HepG2 (cell line): Measurements from ENCODE around the gene GSTCD.

Experiments used
- ARNT ChIP-seq: fragments of 450-650 bp; IDR thresholded peaks from 2 replicates; pipeline ENCODE4 v1.6.1; 2017
- FOSL2 ChIP-seq: sonication (generic); formaldehyde crosslinking; IDR thresholded peaks from 2 replicates; pipeline ENCODE4 v1.4.0; 2020; ENCODE audit warnings: missing genetic modification reagents
- MXI1 ChIP-seq: IDR thresholded peaks from 3 replicates; pipeline ENCODE4 v1.6.1; 2012; ENCODE audit warnings: low read depth, low read length, inconsistent platforms, borderline replicate concordance
- MYC ChIP-seq: sonication (generic); formaldehyde crosslinking; IDR thresholded peaks from 2 replicates; pipeline ENCODE4 v1.9.0; 2021; ENCODE audit warnings: missing genetic modification reagents, borderline replicate concordance
- NCOR1 ChIP-seq: fragments of 200-600 bp; sonication (generic); IDR thresholded peaks from 2 replicates; pipeline ENCODE4 v1.7.0; 2017; ENCODE audit warnings: antibody characterized with exemption, low read length, borderline replicate concordance
- ZBTB49 ChIP-seq: sonication (generic); formaldehyde crosslinking; IDR thresholded peaks from 2 replicates; pipeline ENCODE4 v1.4.0; 2020; ENCODE audit warnings: missing genetic modification reagents, borderline replicate concordance
- ZFP36L2 ChIP-seq: sonication (generic); formaldehyde crosslinking; IDR thresholded peaks from 2 replicates; pipeline ENCODE4 v1.4.0; 2020; ENCODE audit warnings: missing genetic modification reagents
- ZNF276 ChIP-seq: sonication (generic); formaldehyde crosslinking; IDR thresholded peaks from 2 replicates; pipeline ENCODE4 v1.4.0; 2020; ENCODE audit warnings: mild to moderate bottlenecking, low read depth, missing genetic modification reagents
- TF ChIP-seq, protein P1 (sequence below): sonication (generic); formaldehyde crosslinking; IDR thresholded peaks from 2 replicates; pipeline ENCODE4 v1.4.0; 2020; ENCODE audit warnings: missing genetic modification reagents, borderline replicate concordance
- TF ChIP-seq, protein P2 (sequence below): sonication (generic); formaldehyde crosslinking; IDR thresholded peaks from 2 replicates; pipeline ENCODE4 v1.5.0; 2020; ENCODE audit warnings: mild to moderate bottlenecking, missing genetic modification reagents, moderate library complexity

DNA sequence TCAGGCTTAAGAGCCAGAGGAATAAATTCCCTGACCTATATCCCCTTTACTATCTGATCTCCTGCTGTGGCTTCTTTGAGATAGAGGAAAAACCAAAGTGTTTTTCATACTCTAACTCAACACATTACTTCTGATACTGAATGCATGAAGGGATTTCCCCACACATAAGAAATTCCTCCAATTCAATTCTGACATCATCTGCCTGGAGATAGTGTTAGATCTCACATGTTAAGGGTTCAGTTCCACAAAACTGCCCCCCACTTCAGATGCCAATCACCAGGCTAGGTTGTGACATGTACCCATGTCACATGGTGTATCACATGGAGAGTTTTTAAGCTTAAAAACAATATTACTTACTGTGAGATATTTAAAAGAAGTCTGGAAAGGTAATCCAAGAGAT, 46.8 kb downstream of the GSTCD start:
- no peak for TF ChIP-seq ZFP36L2 (CRISPR knock-in tag)
- TF ChIP-seq NCOR1 = no peak
- no peak for TF ChIP-seq FOSL2
- TF ChIP-seq MXI1 = no peak
- TF ChIP-seq, protein P1, sequence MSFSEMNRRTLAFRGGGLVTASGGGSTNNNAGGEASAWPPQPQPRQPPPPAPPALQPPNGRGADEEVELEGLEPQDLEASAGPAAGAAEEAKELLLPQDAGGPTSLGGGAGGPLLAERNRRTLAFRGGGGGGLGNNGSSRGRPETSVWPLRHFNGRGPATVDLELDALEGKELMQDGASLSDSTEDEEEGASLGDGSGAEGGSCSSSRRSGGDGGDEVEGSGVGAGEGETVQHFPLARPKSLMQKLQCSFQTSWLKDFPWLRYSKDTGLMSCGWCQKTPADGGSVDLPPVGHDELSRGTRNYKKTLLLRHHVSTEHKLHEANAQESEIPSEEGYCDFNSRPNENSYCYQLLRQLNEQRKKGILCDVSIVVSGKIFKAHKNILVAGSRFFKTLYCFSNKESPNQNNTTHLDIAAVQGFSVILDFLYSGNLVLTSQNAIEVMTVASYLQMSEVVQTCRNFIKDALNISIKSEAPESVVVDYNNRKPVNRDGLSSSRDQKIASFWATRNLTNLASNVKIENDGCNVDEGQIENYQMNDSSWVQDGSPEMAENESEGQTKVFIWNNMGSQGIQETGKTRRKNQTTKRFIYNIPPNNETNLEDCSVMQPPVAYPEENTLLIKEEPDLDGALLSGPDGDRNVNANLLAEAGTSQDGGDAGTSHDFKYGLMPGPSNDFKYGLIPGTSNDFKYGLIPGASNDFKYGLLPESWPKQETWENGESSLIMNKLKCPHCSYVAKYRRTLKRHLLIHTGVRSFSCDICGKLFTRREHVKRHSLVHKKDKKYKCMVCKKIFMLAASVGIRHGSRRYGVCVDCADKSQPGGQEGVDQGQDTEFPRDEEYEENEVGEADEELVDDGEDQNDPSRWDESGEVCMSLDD = no peak
- TF ChIP-seq, protein P2, sequence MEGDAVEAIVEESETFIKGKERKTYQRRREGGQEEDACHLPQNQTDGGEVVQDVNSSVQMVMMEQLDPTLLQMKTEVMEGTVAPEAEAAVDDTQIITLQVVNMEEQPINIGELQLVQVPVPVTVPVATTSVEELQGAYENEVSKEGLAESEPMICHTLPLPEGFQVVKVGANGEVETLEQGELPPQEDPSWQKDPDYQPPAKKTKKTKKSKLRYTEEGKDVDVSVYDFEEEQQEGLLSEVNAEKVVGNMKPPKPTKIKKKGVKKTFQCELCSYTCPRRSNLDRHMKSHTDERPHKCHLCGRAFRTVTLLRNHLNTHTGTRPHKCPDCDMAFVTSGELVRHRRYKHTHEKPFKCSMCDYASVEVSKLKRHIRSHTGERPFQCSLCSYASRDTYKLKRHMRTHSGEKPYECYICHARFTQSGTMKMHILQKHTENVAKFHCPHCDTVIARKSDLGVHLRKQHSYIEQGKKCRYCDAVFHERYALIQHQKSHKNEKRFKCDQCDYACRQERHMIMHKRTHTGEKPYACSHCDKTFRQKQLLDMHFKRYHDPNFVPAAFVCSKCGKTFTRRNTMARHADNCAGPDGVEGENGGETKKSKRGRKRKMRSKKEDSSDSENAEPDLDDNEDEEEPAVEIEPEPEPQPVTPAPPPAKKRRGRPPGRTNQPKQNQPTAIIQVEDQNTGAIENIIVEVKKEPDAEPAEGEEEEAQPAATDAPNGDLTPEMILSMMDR (CRISPR knock-in tag) = no peak
- no peak for TF ChIP-seq MYC (CRISPR knock-in tag)
- no peak for TF ChIP-seq ARNT
- TF ChIP-seq ZNF276 (CRISPR knock-in tag) = no peak
- no peak for TF ChIP-seq ZBTB49
